B cell (primary cell): Measurements from ENCODE around the gene PSD4.

Experiments
- EZH2 ChIP-seq: IDR thresholded peaks from 2 replicates; pipeline ENCODE4 v1.6.1; 2012; ENCODE audit warnings: borderline replicate concordance, low read depth, mild to moderate bottlenecking, moderate library complexity, low read length; ENCODE audit not compliant: insufficient read depth, poor library complexity, severe bottlenecking
- TF ChIP-seq, protein P1 (sequence below): fragments of 200-600 bp; IDR thresholded peaks from one replicate; pipeline ENCODE4 v1.8.0; 2022; ENCODE audit warnings: antibody characterized with exemption, mild to moderate bottlenecking

- TF ChIP-seq, protein P1, sequence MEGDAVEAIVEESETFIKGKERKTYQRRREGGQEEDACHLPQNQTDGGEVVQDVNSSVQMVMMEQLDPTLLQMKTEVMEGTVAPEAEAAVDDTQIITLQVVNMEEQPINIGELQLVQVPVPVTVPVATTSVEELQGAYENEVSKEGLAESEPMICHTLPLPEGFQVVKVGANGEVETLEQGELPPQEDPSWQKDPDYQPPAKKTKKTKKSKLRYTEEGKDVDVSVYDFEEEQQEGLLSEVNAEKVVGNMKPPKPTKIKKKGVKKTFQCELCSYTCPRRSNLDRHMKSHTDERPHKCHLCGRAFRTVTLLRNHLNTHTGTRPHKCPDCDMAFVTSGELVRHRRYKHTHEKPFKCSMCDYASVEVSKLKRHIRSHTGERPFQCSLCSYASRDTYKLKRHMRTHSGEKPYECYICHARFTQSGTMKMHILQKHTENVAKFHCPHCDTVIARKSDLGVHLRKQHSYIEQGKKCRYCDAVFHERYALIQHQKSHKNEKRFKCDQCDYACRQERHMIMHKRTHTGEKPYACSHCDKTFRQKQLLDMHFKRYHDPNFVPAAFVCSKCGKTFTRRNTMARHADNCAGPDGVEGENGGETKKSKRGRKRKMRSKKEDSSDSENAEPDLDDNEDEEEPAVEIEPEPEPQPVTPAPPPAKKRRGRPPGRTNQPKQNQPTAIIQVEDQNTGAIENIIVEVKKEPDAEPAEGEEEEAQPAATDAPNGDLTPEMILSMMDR: no peak
- TF ChIP-seq EZH2: no peak
Measured at GRCh38 chr2:113214141-113214540, 40.4 kb downstream of the PSD4 start.
